GM21576 (cell line): ENCODE measurements around the gene STPG4.

Experiments used
- ATAC-seq: cut with Tn5 transposase; IDR thresholded peaks from one replicate; pipeline ENCODE4 v1.9.1; 2021; ENCODE audit warnings: mild to moderate bottlenecking, moderate library complexity; ENCODE audit not compliant: unreplicated experiment

STPG4 gene

DNA sequence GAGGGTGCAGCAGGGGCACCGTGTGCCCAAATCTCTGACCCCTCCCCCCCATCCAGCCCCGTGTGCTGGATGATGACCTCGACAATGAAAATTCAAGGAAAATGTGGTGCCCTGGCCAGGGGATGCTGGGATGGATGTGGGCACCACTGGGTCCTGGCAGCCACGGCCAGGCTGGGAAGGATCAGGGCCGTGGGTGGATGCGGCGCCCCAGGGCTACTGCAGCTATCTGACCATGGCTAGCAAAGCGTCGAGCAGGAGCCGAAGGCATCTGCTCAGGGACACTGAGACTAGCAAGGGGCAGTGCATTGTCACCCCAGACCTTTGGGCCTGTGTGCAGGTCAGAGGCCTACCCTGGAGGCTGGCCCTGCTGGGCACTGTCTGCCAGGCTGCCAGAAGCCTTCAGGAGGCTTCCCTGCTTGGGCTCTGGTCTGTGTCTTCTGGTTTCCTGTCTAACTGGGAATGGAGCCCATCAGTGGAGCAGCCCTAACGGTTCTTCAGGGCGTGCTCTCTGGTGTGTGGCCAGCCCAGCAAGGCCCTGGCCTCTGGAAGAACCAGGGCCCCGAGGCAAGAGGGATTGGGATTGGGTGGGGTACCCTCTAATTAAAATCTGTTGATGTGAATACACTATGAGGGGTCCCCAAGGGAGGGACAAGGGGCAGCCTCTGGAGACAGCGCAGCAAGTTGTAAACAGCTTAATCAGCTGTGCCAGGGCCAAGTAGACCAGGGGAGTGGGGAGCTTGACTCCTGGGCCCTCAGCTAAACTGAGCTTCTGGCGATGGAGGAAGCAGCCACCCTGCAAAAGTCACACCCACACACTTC lies 98.0 kb downstream of the STPG4 start:
- peak; percentile 51 for ATAC-seq

DNA sequence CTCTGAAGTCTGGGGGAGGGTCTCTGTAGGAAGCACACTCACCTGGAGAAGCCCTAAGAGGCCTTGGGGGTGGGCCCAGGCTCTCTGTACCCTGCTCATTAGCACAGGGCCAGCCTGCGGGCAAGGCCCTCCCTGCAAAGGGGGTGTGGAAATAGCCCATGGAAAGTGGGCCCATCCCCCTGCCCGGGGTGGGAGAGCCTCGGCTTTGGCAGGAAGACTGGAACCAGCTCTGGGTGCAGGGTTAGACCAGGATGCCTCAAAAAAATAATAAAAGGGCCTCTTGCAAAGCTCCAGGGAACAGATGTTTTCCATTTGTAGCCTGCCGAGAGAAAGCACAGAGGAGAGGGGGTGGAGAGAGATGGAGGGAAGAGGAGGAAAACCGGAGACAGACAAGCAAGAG lies 98.7 kb downstream of the STPG4 start:
- ATAC-seq, result no peak

DNA sequence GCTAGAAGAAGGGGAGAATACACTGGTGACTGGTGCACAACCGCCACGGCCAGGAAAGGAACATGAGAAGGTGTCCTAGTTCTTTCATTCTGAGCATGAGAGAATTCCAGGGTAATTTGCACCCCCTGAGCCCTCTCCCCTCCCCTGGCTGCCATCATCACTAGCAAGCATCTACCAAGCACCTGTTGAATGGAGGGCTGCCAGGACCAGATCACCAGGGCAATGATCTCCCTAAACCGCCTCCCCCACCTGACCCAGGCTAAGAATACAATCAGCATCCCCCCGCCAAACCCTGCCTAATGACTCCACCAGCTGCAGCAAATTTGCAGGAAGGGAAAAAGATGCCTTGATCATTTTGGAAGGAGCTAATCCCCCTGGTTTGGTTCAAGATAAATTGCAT lies 100.2 kb downstream of the STPG4 start:
- ATAC-seq, result no peak

DNA sequence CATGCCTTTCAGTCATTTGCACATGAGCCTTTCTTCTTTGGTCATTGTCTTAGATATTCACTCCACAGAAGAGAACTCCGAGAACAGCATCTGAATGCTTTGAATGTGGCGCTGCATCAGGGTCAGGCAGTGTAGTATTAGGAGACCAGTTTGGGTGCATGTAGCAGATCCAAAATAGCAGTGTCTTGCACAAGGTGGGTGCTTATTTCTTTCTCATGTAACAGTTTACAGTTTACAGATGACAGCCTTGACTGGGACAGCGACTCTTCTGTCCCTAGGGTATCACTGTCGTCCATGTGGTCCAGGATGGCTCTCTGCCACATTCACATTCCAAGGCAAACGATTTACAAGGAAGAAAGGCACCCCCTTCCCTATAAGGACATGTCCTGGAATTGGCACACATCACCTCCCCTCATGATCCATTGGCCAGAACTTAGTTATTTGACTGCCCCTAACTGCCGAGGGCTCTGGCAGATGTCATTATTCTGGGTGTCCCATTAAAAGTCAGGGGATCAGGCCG lies 101.0 kb downstream of the STPG4 start:
- no peak for ATAC-seq

DNA sequence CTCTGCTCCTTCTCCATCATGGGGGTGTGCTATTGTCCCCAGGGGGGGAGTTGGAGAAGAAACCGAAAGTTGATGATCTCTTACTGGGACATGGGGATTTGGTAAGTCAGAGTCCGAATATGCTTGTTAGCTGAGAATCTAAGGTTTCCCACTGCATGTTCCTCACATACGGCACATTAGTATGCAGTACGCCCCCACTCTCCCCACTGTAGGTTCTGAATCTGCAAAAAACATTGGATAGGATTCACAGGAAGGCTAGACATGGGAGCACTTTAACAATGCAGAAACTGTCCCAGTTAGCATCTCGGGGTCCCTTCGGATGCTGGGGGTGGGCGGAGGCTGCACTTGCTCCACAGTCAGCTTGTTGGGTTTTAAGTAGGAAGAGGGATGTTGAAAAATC lies 102.3 kb downstream of the STPG4 start:
- no peak for ATAC-seq

DNA sequence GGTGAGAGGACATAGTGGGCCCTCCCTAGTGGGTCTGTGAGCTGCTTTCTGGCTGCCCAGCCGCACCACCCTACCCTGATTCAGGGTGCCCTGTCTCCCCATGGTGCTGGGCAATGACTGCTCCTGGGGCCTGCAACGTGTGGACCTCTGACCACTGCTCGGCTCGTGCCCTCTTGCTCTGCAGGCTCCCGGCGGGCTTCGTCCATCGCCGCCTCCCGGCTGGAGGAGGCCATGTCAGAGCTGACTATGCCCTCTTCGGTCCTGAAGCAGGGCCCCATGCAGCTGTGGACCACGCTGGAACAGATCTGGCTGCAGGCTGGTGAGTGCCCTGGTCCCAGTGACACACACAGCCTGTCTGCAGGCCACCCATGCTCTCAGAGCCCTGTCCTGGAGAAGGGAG lies 103.5 kb downstream of the STPG4 start:
- ATAC-seq, result no peak

DNA sequence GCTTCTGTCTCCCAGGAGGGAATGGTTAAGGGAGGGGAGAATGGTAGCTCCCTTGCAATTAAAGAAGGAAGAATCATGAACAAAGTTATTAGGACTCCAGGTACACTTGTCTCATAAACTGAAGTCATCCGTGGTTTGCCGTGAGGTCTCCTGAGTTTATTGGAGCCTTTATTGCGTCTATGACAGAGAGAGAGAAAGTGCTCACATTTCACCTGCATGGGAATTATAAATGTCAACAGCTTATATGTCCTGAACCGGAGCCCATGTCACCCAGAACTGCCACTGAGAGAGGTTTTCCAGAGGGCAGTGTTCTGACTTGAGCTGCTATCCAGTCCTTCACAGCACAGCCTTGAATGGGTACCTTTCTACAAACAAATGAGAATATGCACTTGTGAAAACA lies 104.3 kb downstream of the STPG4 start:
- ATAC-seq, result no peak

DNA sequence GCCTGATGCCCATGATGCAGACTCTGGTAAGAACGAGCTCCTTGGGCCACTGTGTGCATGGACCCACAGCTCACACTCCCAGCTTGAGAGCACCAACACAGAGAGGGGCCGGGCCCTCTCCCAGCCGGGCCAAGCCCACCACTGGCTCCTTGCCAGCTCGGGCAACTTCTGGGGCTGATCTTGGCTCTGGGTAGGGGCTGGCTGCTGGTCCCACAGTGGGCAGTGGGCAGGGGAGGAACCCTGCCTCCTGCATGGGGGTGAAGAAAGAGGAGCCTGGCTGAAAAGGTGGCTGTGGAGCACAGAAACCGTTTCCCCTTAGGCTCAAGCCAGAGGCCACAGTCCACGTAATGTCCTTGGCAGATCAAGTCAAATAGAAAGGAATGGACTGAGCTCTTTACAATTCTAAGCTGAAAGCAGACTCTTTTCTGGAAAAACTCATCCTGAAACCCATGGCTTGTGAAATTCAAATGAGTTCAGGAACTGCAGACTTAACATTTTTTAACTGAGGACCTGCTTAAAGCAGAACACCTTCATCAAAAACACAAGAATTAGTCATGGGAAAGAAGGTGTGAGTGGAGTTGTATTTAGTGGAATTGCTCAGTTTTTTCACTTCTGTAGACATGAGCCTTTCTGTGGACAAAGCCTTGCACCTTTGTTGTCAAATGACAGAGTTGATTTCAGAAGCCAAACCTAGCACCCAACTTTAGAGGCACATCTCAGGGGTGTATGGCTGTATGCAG lies 104.9 kb downstream of the STPG4 start:
- no peak for ATAC-seq

DNA sequence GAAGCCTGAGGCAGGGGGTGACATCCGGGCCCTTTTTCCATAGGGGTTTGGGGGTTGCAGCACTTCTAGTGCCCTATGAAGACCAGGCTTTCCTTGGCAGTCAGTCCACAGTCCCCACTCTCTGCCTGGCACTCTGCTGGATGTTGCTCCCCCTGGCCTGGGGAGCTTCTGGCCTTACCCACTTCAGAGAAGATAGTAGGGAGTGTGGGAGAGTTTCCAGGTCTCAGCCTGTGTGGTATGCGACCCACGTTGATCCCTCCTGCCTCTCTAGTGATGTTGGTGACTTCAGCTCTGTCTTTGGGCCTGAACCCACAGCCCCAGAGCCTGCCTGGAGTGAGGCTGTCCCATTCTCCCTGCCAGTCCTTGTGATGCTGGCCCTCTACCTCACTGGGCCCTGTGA lies 105.6 kb downstream of the STPG4 start:
- ATAC-seq, result no peak

DNA sequence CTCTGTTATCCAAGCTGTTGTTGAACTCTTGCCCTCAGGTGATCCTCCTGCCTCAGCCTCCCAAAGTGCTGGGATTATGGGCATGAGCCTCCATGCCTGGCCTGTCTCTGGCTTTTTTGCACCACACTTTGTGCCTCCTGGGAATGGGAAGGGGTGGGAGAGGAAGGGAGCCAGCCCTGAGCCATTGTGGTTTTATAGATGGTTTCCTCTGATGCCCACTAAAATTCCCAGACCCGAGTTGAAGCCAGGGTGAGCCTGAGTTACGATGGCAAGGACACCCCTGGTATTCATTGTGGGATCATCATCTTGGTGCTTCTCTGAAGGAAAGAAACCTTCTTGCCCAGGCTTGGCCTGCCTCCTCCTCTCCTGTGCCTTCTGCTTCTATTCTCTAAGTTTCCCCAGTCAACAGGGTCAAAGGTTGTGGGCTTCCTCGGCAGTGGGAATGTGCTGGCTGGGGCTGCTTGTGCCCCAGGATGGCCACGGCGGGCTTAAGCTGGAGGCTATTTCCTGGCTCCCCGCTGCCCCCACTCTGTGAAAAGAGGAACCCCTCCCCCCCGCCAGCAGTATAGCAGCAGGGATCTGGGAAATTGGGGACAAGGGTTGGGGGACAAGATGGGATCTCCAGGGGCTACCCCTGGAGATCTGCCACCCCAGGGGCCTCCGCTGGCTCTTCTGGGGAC lies 106.2 kb downstream of the STPG4 start:
- ATAC-seq, result no peak

DNA sequence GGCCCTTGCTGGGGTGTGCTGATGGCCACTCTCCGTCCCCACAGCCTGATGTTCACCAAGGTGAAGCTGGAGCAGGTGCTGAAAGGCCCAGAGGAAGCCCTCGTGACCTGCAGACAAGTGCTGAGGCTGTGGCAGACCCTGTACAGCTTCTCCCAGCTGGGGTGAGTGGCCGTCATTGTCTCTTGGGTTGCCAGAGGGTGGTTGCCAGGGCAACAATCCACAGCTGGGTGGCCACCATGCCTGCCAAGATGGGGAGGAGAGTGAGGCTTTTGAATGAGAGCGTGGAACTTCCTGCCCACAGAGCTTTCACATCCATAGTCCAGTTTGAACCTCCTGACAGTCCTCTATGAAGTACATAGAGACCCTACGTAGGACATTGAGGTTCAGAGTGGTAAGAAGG lies 108.8 kb downstream of the STPG4 start:
- no peak for ATAC-seq

DNA sequence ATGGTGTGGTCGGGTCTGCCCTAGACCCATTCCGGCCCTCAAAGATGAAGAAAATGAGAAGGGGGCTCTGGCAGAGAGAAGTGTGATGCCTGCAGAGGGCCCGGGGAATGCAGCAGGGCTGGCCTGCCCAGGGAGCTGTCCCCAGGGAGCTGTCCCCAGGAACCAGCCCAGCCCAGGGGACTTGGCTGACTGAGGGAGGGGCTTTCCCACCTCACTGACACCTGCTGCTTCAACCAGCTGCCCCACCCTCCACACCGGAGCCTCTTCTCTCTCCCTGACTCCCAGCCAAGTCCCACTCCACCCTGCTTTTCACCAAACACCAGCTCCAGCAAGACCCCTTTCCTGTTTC lies 111.2 kb downstream of the STPG4 start:
- no peak for ATAC-seq

DNA sequence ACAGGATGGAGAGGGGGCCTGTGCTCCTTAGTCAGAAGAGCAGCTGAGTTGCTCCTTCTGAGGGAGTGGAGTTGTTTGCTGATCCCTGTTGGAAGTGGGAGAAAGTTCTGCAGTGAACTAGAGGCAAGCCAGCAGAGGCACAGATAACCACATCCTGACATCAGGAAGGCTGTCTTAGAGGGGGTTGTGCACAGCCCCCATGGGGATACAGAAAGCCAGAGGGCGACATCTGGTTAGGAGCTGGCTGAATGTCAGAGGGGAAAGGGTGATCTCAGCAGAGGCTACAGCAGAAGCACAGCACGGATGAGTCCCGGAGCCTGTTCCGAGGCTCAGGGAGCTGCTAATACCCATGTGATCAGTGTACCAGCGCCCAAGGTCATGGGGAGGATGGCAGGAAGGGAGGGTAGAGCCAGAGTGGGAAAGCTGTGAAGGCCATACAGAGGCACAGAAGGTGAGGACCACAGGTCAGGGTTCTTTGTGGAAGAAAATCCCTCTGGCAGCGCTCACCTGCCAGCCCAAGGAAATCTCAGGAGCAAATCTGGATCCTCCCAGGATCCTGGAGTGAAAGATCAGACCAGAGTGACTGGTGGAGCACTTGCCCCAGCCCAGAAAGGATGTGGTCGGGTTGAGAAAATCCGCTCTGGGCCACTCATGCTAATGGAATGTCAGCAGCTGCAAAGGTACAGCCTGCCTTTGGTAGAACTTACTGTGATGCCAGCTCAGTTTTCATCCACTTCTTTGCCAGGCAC lies 111.8 kb downstream of the STPG4 start:
- ATAC-seq, result no peak

DNA sequence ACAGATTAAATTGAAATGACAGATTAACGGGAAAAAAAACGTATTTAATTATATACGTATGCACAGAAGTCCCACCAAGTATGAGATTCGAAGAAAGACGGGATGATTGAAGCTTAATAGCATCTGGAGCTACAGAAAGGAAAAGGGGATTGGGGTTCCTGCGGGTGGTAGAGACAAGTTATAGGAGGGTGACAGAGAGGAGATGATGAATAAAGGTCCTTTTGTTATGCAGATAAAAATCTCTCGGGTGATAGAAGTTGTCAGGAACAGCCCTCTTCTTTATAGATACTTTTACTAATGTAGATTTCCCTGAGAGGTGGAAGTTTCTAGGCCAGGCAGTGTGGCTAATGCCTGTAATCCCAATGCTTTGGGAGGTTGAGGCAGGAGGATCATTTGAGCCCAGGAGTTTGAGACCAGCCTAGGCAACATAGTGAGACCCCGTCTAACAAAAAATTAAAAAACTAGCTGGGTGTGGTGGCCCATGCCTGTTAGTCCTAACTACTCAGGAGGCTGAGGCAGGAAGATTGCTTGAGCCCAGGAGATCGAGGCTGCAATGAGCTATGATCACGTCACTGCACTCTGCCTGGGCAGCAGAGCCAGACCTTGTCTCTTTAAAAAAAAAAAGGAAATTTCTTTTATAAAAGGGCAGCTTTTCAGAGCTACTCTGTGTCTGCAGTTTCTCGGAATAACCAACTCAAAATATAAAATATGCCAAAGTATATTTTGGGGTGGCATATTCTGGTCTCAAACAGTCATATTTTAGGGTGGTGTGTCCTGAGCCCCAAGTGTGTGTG lies 113.0 kb downstream of the STPG4 start:
- ATAC-seq, result no peak

DNA sequence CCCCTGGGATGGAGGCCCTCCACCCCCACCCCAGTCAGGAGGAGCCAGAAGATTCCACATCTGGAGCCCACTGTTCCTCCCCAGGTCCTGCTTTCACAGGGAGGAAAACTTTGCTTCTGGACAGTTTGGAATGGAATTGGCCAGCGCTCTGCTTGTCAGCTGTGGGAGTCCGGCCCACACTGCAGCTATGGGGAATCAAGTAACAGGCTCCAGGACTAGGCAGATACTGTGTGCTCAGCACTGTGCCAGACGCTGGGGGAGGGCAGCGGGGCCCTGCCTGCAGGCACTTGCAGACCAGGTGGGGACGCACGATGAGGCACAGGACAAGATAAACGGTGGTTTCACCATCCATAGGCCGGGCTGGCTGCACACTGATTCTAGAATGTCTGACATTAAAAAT lies 114.0 kb downstream of the STPG4 start:
- no peak for ATAC-seq

DNA sequence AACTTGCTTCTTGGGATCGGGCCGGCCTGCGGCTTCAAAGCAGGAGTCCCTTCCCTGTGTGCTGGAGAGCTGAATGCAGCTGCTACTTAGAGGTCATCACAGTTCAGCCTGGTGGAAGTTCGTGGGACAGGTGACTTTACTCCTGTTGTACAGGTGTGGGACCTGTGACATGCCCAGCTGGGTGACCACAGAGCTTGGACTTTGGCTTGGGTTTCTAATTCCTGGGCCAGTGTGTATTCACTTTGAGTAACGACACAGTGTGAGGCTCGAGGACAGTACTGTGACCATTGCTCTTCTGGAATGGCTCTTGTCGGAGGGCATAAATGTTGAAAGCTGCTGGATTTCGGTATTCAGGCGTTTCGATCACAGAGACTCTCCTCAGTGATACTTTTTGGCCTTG lies 114.5 kb downstream of the STPG4 start:
- ATAC-seq, result no peak

DNA sequence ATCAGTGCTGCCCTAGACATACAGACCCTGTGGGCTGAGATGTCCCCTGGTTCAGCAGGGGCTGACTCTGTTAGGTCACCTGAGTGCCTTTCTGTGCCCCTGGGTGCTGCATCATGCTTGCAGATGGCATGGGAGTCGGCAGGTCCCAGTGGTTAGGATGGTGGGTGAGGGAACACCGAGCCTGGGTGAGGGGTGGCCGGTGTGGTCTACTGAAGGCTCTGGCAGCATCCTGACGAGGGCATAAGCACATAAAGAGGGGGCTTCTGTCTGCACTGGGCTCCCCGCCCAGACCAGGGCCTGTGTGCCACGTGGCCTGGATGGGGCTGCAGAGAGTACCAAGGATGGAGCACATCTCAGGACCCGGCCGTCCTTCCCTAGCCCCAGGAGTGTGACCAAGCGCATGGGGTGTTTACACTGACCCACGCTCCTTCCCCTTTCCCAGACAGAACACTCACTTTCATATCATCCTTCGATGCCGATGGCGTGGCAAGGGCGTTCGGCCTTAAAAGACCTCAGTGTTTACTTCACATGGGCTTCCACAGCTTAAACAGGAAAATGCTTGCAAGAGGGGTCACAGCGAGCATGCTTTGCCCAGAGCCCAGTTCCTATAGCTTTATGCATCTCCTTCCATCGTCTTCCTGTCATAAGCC lies 115.1 kb downstream of the STPG4 start:
- no peak for ATAC-seq

DNA sequence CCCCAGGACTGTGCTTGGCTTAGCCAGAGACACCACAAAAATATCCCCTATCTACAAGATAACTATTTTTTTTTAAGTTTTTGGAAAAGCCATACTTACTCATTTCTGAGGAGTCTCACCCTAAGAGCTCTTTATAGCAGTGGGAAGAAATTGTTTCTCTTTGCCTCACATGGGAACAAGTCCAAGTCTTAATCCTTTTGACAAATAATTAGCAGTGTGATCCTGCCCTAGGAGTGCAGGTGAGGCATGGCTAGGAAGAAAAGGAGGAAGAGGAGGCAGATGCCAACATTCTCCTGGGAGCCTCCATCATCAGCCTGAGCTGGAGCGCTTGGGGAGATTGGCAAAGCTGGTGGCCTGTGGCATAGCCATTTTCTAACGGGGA lies 115.6 kb downstream of the STPG4 start:
- no peak for ATAC-seq

DNA sequence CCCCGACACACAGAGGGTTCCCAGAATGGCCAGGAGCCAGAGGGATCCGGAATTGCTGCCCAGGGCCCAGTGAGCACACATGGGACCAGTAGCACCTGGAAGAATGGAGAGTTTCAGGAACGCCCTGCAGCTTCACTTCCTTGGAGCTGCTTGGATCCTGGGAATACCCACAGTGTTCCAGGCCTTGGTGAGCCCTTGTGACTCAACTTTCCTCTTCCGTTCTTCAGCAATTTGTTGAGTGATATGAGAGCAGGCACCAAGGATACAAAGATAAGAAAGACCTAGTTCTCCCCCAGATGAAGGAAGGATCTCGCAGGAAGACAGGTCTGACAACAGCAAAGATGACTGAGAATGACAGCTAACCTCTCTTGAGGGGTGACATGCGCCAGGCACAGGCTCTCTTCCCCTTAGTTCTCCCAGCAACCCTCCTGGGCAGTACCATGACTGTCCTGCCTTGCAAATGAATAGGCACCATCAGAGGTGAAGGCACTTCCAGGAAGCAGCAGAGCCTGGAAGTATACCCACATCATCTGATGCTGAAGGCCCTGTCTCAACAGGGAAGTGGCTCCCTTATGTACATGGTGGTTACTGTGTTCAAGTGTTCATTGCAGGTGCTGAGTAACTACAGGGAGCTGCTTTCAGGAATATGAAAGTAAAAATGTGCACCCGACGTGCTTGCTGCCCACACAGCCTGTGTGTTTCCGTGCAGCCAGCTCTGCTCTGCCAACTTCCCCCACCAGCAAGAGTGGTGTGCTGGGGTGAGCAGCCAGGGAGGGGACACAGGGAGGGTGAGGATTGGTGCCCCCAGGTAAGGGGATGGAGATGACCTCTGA lies 116.2 kb downstream of the STPG4 start:
- ATAC-seq, result peak; percentile 66
